NCI-H187 treated with DMSO at 0.1 percent for 48 hours (cell line): ENCODE measurements around the gene MPC1.
"Not testable (repeated sequence)": the region's sequence is repeated elsewhere in the genome, so short reads cannot be mapped to it uniquely, and the experiment has no call there.

Experiments
- DNase-seq: peaks from one replicate; lab custom pipeline; 2025; lab: John Stamatoyannopoulos, UW

Gene MPC1

DNA sequence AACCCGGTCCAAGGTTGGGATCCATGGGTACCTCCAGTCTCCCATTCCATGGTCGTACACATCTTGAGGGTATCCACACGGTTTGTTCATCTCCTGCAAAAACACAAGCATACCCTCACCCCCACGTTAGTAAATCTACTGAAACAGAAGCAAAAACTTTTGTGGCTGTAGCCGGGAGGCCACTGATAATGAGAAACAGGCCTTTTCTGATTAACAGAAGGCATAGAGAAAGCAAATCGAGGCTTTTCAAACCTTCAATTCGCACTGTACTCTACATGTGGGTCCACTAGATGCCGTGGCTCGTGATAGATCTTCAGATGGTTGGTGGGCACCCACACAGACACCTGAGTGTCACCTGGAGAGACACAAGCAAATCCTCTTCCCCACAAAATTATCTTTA, 37.1 kb downstream of the MPC1 start:
- not testable (repeated sequence) for DNase-seq

DNA sequence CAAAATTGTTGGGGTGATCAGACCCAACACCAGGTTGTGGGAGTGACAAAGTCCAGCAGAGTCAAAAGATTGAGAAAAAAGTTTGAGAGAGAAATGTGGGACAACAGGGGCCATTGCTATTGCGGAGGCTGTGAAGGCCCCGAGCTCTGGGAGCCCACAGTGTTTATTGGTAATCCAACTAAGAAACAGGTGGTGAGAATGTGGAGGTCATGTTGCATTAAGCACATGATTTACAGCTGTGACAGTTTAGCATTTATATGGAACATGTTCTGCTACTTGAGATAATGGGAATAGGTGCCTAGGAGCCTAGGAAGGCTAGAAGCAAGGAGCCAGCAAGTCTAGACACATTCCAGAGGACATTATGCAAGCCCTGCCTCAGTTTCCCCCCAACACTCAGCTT, 37.8 kb downstream of the MPC1 start:
- not testable (repeated sequence) for DNase-seq

- DNase-seq = no peak
These were observed 38.5 kb downstream of the MPC1 start for GRCh38 chr6:166344240-166344639.

GRCh38 chr6:166343150-166343487, 39.6 kb downstream of the MPC1 start:
- DNase-seq = no peak

- no peak for DNase-seq
These were observed 40.2 kb downstream of the MPC1 start, which contains the start of gene SFT2D1 for GRCh38 chr6:166342349-166343149. SFT2D1 (minus strand) TSS chr6:166342545; CDS start chr6:166342481, 64 bp downstream.

- no peak for DNase-seq
These were observed 40.8 kb downstream of the MPC1 start for GRCh38 chr6:166341977-166342348.

DNA sequence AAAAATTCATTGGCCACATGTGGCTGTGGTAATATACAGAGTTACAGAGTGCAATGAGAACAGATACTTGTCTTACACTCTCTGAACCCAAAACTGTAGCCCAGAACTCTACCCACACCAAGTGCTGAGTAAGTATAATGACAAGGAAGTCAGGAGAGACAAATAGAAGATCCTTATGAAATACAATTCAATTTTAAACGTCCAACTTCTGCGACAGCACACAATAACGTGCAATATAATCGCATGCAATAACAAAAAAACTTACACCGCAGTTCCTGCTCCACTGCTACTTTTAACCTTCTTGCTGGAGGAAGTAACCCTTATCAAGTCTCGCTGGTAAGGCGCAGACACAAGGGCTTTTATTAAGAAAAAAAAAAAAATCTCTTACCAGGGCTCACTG, 41.3 kb downstream of the MPC1 start:
- DNase-seq = no peak

- DNase-seq = no peak
These were observed 43.9 kb downstream of the MPC1 start for GRCh38 chr6:166338854-166339253.

DNA sequence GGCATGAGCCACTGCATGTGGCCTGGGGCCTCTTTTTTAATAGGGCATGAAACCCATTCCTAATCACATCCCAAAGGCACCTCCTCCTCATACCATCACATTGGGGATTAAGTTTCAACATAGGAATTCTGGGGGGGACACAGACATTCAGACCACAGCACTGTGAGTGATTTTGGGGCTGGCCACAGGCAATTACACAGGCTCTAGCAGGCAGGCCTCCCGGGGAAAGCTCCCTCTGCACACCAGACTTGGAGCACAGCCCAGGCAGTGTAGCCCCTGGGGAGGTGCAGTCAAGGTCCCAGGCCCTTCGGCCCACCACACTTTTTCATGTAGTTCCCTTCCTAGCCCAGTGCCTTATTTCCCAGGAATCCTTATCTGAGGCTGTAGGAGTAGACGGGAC, 45.9 kb downstream of the MPC1 start:
- DNase-seq = no peak

DNA sequence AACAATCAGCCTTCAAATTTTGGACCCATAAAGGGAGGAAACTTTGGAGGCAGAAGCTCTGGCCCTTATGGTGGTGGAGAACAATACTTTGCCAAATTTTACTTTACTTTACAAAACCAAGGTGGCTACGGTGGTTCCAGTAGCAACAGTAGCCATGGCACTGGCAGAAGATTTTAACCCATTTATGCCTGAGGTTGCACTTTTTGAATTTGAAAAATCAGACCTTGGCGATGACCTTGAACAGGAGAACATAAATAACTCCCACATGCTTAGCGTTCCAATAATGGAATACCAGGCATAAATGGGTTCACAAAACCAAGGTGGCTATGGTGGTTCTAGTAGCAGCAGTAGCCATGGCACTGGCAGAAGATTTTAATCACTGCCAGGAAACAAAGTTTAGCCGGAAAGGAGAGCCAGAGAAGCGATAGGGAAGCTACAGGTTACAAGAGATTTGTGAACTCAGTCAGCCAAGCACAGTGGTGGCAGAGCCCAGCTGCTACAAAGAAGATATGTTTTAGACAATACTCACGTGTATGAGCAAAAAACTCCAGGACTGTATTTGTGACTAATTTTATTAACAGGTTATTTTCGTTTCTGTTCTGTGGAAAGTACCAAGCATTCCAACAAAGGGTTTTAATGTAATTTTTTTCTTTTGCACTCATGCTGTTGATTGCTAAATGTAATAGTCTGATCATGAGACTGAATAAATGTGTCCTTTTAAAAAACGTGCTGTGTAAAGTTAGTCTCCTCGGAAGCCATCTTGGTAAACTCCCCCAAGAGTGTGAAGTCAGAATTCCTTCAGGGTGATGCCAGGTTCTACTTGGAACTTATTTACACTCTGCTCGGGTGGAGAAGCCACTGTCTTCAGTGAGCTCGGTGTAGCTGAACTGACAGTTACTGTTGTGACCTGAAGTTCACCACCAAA, 47.1 kb downstream of the MPC1 start:
- no peak for DNase-seq

DNA sequence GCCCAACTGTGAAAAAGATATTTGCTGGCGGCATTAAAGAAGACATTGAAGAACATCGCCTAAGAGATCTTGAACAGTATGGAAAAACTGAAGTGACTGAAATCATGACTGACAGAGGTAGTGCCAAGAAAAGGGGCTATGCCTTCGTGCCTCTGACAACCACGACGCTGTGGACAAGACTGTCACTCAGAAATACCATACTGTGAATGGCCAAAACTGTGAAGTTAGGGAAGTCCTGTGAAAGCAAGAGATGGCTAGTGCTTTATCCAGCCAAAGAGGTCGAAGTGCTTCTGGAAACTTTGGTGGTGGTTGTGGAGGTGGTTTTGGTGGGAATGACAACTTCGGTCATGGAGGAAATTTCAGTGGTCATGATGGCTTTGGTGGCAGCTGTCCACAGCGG, 47.9 kb downstream of the MPC1 start:
- no peak for DNase-seq

DNA sequence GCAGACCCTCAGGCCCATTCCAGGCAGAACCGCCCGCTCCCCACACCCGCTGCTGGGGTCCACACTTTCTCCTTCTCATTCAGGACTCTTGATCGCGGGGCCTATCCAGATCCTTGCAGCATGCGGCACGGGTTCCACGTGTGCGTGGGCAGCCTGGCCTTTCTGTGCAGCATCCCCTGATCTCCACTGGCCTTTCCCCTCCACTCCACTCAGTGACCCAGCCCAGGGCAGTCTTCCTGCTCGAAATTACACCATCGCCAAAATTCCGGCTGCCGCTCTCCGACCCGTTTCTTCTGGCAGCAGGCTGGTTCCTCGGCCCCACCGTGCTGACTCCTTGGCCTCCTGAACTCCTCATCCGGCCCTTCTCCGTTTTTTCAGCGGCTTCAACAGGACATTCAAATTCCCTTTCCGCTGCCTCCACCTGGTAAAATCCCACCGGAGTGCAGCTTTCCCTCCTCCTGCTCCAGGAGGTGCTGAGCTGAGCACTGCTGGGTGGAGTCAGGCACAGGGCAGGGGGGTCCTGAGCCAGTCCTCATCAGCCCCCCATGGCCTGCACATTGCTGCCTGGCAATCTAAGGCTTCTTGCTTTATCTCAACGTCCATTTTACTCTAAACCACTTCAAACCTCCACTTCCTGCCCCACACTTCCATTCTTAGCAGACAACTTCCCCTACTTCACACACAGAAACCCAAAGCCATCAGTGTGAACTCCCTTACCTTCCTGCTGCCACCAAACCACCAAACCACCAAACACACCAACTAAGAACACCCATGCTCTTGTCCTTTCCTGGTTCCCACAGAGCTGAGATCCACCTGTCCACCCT, 49.4 kb downstream of the MPC1 start:
- no peak for DNase-seq

- DNase-seq = no peak
These were observed 51.0 kb downstream of the MPC1 start for GRCh38 chr6:166331503-166332415.

DNA sequence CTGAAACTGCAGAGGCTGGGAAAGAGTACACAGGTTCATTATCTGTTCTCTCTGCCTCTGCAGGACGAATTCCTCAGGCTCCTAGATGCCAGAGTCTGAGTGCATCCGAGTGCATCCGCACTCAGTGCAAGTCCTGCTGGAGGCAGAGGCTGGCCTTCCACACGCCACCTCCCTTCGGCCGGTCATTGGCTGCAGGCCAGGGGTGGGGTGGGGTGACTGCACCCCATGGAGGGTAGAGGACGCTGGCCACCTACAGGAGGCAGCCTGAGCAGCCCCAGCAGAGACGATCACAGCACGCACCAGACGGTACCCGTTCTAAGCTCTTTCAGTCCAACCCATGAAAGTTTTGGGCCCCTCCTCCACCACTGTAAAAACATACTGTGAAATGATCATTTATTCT, 52.1 kb downstream of the MPC1 start:
- DNase-seq = no peak

GRCh38 chr6:166325383-166326042, 57.2 kb downstream of the MPC1 start:
- no peak for DNase-seq

DNA sequence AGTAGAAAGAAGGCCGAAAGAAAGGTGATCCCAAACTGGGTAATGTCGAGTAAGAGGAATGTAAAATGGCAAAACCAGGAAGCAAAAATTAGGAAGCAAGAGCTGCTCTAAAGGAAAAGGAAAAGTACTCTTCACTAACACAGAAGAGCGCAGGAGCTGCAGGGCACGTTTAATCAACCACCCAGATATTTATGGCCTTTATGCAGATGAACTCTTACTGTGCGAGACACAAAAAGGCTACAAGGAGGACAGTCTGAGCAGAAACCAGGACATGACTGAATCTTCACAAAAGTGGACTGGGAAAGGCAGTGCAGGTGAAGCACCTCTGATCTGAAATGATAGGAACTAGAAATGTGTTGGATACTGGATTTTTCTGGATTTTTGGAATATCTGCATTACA, 59.3 kb downstream of the MPC1 start:
- DNase-seq = no peak

DNA sequence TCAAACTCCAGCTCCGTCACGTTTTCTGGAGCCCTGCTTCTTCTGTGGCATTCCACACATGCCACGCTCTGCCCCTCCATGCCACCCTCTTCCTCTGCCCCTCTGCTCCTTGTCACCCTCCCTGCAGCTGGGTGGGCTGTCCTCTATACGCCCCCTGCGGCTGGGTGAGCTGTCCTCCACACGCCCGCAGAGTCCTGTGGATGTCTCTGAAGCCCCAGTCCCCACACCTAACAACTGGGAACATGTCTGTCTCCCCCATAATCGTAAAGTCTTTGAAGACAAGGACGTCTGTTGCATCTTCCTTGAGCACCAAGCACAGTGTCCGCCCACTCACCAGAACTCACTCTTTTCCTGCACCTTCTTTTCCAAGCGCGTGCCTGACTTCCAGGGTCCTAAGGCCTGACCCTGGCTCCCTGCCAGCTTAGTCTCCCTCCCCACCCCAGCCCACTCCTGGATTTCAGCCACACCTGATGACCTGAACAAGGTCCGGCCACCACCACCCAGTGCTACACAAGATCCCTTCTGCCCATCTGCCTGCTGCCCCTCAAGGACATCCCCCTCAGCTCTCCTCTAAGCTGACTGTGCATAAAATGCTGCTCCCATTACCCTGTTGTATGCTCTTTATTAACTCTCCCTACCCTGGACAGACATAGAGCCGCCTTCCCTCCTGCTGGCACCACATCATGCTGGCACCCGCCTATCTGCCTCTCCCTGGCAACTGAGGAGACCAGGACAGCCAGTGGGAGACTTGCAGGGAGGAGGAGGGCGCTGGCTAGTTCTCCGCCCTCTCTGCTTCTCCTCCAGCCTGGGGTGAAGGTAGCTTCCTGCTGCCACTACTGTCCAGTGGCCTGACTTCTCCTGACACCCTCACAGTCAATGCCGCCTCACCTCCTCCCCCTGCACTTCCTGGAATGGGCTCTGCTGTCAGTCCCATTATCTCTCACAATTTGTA, 63.8 kb downstream of the MPC1 start:
- no peak for DNase-seq

DNA sequence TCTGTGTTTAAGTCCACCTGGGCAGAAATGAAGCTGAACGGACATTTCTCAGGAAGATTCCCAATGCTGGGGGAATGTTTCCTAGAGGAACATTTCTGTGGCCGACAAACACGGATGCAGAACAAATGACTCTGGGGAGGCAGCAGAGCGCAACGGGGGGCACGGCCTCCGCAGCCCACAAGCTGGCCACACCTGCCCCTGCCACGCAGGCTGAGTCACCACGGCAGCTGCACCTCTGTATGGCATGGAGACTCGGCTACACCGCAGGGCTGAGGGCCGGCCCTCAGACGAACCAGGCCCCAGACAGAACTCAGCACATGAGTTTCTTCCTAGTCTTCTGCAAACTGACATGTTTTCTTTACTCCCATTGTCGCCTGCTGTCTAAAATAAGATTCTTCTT, 64.5 kb downstream of the MPC1 start:
- DNase-seq = no peak
